Testis (tissue), 2 donors: ENCODE results near the gene MYLK.

ENCODE experiments used
- POLR2A ChIP-seq: fragments of 450-650 bp; IDR thresholded peaks from one replicate; pipeline ENCODE4 v1.6.1; 2017; ENCODE audit warnings: antibody characterized with exemption, mild to moderate bottlenecking, moderate library complexity
- TF ChIP-seq, protein P1 (sequence below), 3 experiments: fragments of 450-650 bp in 2 of 3; fragments of 200-600 bp in 1 of 3; sonication (generic) in 1 of 3; IDR thresholded peaks; one replicate each; pipeline ENCODE4 v1.5.1; 2016 to 2019; ENCODE audit warnings: antibody characterized with exemption in 3 of 3, mild to moderate bottlenecking in 2 of 3, moderate library complexity in 1 of 3

DNA sequence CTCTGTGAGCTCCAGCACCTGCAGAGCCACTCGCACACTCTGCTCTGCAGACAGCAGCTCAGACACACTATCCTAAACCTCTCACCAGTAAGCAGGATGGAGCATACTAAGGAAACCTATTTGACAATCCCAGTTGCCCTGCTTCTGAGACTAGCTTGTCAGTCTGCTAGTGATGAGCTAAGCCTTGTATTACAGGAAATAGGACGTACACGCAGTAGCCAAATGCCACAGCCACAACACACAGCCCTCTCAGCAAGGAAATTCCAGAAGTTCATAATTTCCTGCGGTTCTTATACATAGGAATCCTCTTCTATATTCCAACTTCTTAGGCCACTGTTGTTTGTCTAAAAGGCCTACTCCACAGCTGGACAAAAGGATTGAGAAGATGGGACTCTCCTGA lies 74.5 kb downstream of the MYLK start:
- TF ChIP-seq, protein P1, sequence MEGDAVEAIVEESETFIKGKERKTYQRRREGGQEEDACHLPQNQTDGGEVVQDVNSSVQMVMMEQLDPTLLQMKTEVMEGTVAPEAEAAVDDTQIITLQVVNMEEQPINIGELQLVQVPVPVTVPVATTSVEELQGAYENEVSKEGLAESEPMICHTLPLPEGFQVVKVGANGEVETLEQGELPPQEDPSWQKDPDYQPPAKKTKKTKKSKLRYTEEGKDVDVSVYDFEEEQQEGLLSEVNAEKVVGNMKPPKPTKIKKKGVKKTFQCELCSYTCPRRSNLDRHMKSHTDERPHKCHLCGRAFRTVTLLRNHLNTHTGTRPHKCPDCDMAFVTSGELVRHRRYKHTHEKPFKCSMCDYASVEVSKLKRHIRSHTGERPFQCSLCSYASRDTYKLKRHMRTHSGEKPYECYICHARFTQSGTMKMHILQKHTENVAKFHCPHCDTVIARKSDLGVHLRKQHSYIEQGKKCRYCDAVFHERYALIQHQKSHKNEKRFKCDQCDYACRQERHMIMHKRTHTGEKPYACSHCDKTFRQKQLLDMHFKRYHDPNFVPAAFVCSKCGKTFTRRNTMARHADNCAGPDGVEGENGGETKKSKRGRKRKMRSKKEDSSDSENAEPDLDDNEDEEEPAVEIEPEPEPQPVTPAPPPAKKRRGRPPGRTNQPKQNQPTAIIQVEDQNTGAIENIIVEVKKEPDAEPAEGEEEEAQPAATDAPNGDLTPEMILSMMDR (IDR thresholded peaks at IDR 0.05), result no peak
- no peak for TF ChIP-seq POLR2A
